PC-3 (cell line): ENCODE measurements around the gene RMI2. TPM values are rescaled to one million over a fixed set of nuclear protein-coding genes. Genes with fewer than 3 reads are reported as not detected.

Experiments used
- ATAC-seq: fragments of 200-7000 bp; cut with Tn5 transposase; 2 replicates; pipeline ENCODE4 v1.9.1; 2020; ENCODE audit warnings: mild to moderate bottlenecking, moderate library complexity
- BruUV-seq: library from RNA; stranded (reverse); fragments of 400-500 nt; replicated peaks from 2 replicates; lab custom pipeline; 2021; lab: Mats Ljungman, UMichigan
- CTCF ChIA-PET: fragments of 300-600 bp; sonication (Branson Sonifier 250); formaldehyde crosslinking; loops from one replicate; lab custom pipeline; 2022; ENCODE audit warnings: antibody characterized with exemption; lab: Charles Lee
- POLR2A ChIA-PET: fragments of 300-600 bp; sonication (Branson Sonifier 250); formaldehyde crosslinking; loops from one replicate; lab custom pipeline; 2022; ENCODE audit warnings: antibody characterized with exemption; ENCODE audit not compliant: unreplicated experiment; lab: Charles Lee
- DNase-seq: peaks from one replicate; pipeline ENCODE4 v3.0.0-alpha.2; 2015
- H2AFZ ChIP-seq: fragments of 300-600 bp; sonication (generic); 2 replicates; pipeline ENCODE4 v1.6.0; 2016; ENCODE audit warnings: antibody characterized with exemption, low read length
- H3F3A ChIP-seq: fragments of 300-600 bp; sonication (generic); one replicate; pipeline ENCODE4 v1.6.0; 2017; ENCODE audit warnings: antibody characterized with exemption, low read length, control low read depth, mild to moderate bottlenecking; ENCODE audit not compliant: unreplicated experiment
- H3K27ac ChIP-seq: fragments of 300-600 bp; sonication (generic); 2 replicates; pipeline ENCODE4 v1.5.1; 2016; ENCODE audit warnings: mild to moderate bottlenecking, low read length
- H3K27me3 ChIP-seq: fragments of 300-600 bp; sonication (generic); 2 replicates; pipeline ENCODE4 v1.6.1; 2016; ENCODE audit warnings: low read length, mixed read lengths
- H3K36me3 ChIP-seq: fragments of 300-600 bp; sonication (generic); 2 replicates; pipeline ENCODE4 v1.6.1; 2016; ENCODE audit warnings: low read depth, mixed run types, low read length, mixed read lengths
- H3K4me1 ChIP-seq: fragments of 300-600 bp; sonication (generic); 2 replicates; pipeline ENCODE4 v1.5.1; 2016; ENCODE audit warnings: low read length; ENCODE audit not compliant: insufficient read depth
- H3K4me2 ChIP-seq: fragments of 300-600 bp; sonication (generic); 2 replicates; pipeline ENCODE4 v1.6.0; 2016; ENCODE audit warnings: low read length
- H3K4me3 ChIP-seq: fragments of 300-600 bp; sonication (generic); 2 replicates; pipeline ENCODE4 v1.5.1; 2016; ENCODE audit warnings: mild to moderate bottlenecking, low read length, mixed read lengths
- H3K79me2 ChIP-seq: fragments of 300-600 bp; sonication (generic); 2 replicates; pipeline ENCODE4 v1.6.1; 2017; ENCODE audit warnings: low read length, mixed read lengths
- H3K9ac ChIP-seq: fragments of 300-600 bp; sonication (generic); 2 replicates; pipeline ENCODE4 v1.6.0; 2016; ENCODE audit warnings: mild to moderate bottlenecking, low read length
- H3K9me2 ChIP-seq: fragments of 300-600 bp; sonication (generic); replicated peaks from 2 replicates; pipeline ENCODE4 v1.6.1; 2016; ENCODE audit warnings: mixed run types, low read length, mixed read lengths
- H3K9me3 ChIP-seq: fragments of 300-600 bp; sonication (generic); 2 replicates; pipeline ENCODE4 v1.6.1; 2016; ENCODE audit warnings: low read length, mixed read lengths
- H4K20me1 ChIP-seq: fragments of 300-600 bp; sonication (generic); 2 replicates; pipeline ENCODE4 v1.6.1; 2016; ENCODE audit warnings: low read length, mixed read lengths
- EZH2 ChIP-seq: fragments of 300-600 bp; sonication (generic); IDR thresholded peaks from one replicate; pipeline ENCODE4 v1.6.1; 2017; ENCODE audit warnings: antibody characterized with exemption, mild to moderate bottlenecking, low read length; ENCODE audit not compliant: unreplicated experiment
- EZH2phosphoT487 ChIP-seq: fragments of 300-600 bp; sonication (generic); IDR thresholded peaks from 2 replicates; pipeline ENCODE4 v1.6.1; 2018; ENCODE audit warnings: mild to moderate bottlenecking, antibody characterized with exemption, low read length, borderline replicate concordance
- intact Hi-C: fragments of 100-400 bp; cut with micrococcal nuclease; formaldehyde crosslinking; loops from 2 replicates; pipeline ENCODE4 v1.9.0; 2023
- total RNA-seq: library from RNA; depleted of rRNA; stranded (reverse); fragments of >200 nt; gene quantifications from 2 replicates; pipeline ENCODE4 v1.2.3, GENCODE V29; 2014
- TF ChIP-seq, protein P1 (sequence below): fragments of 300-600 bp; sonication (generic); conservative IDR thresholded peaks from 2 replicates; pipeline ENCODE4 v1.5.1; 2017; ENCODE audit warnings: antibody characterized with exemption, low read depth, mild to moderate bottlenecking, low read length

RMI2 gene
- total RNA-seq, 1 experiment from 2014 or later, result 10.9 TPM

DNA sequence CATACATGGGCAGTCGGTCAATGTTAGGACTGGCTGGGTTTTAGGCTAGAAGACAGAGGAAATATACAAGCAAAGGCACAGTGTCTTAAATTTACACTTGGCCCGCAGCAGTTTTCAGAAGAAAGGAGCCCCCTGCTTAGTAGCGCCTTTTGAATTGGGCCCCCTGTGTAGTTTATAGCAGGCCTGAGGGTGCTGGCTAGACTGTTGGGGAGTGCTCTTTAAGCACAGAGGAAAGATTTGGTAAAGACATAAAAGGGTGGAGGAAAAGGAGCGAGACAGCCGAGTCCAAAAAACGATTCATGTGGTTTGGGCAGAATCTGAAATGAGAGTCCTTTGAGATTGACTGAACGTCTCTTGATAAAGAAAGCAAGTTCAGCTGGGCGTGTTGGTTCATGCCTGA lies 10.6 kb downstream of the RMI2 start:
- no peak for DNase-seq
- Histone ChIP-seq H3K4me2 (no peak overlapping the region), H3K9ac (no peak overlapping the region), H3K4me1 (peaks cover 47% of the 10 kb centered on the region), H3K9me3 (no peaks in the 10 kb centered on the region), H2AFZ (no peak overlapping the region), H3K79me2 (0 out of 2 replicates have a peak, but pooled peaks cover 11% of the 10 kb centered on the region), H3K36me3 (peaks cover 5% of the 10 kb centered on the region), H3K27ac (no peak overlapping the region), H3K27me3 (no peaks in the 10 kb centered on the region), H3K4me3 (no peak overlapping the region), H4K20me1 (no peaks in the 10 kb centered on the region), H3F3A (no peaks in the 10 kb centered on the region), H3K9me2 (no peaks in the 10 kb centered on the region)
- POLR2A ChIA-PET, result no interaction called here
- intact Hi-C loops, result loop anchor here (5.0 kb wide), 2 partner anchors 99 to 404 kb away; partner anchors contain the start of gene SOCS1
- TF ChIP-seq, protein P1, sequence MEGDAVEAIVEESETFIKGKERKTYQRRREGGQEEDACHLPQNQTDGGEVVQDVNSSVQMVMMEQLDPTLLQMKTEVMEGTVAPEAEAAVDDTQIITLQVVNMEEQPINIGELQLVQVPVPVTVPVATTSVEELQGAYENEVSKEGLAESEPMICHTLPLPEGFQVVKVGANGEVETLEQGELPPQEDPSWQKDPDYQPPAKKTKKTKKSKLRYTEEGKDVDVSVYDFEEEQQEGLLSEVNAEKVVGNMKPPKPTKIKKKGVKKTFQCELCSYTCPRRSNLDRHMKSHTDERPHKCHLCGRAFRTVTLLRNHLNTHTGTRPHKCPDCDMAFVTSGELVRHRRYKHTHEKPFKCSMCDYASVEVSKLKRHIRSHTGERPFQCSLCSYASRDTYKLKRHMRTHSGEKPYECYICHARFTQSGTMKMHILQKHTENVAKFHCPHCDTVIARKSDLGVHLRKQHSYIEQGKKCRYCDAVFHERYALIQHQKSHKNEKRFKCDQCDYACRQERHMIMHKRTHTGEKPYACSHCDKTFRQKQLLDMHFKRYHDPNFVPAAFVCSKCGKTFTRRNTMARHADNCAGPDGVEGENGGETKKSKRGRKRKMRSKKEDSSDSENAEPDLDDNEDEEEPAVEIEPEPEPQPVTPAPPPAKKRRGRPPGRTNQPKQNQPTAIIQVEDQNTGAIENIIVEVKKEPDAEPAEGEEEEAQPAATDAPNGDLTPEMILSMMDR, result no peak
- no peak for TF ChIP-seq EZH2
- TF ChIP-seq EZH2phosphoT487, result no peak
- BruUV-seq, result no TSS peak
- CTCF ChIA-PET, result no interaction called here
- no peak for ATAC-seq

DNA sequence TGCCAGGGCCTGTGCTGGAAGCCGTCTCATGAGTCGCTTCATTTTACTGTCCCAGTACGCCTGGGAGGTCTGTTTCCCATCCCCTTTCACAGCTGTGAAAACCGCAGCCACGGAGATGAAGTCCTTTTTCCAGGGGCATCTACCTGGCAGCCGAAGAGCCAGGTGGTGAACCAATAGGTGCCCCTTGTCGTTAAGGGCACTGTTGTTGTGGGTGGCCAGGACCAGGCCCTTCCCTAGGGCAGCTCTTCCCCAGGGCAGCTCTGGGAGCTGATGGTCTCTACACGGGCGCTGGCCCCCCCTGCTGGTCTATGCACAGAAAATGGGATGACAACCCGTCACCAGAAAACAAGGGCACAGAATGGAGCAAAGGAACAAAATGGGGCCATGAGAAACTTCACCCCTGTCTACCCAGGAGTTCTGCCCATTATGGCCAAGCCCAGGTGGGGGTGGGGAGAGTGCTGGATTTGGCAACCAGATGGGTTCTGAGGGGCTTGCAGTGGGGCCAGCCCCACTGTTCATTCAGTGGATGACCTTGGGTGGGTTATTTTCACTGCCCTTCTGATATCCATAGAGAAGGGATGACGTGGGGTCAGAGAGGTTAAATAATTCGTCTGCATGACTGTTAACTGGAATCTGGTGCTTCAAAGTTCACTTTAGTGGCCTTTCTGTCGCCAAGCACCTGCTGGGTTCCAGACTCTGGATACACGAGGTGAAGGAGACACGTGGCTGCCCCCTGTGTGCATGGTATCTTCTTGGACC lies 11.5 kb downstream of the RMI2 start:
- DNase-seq, result no peak
- no peaks in the 10 kb centered on the region for H3K9me3 ChIP-seq
- no peak for ATAC-seq
- H3K4me2 ChIP-seq, result peak overlapping the region; percentile 78
- no peaks in the 10 kb centered on the region for H3K27me3 ChIP-seq
- no peaks in the 10 kb centered on the region for H3F3A ChIP-seq
- peaks cover 41% of the 10 kb centered on the region for H3K4me1 ChIP-seq
- no TSS peak for BruUV-seq
- TF ChIP-seq EZH2, result no peak
- TF ChIP-seq, protein P1, result peak; percentile 64
- peak overlapping the region; percentile 96 for H3K27ac ChIP-seq
- H2AFZ ChIP-seq, result no peak overlapping the region
- peak overlapping the region; percentile 65 for H3K9ac ChIP-seq
- peaks cover 5% of the 10 kb centered on the region for H3K36me3 ChIP-seq
- intact Hi-C loops, result loop anchor here (5.0 kb wide), 2 partner anchors 99 to 404 kb away; partner anchors contain the start of gene SOCS1
- no peaks in the 10 kb centered on the region for H4K20me1 ChIP-seq
- ChIA-PET CTCF (interaction anchor here (0.6 kb wide), 1 partner anchor 207 kb away, joined by 3 read pairs; no protein-coding TSS in a partner anchor), POLR2A (no interaction called here)
- 0 out of 2 replicates have a peak, but pooled peaks cover 6% of the 10 kb centered on the region for H3K79me2 ChIP-seq
- peak overlapping the region; percentile 13; the same call in 1 of the 2 replicates for H3K4me3 ChIP-seq
- no peaks in the 10 kb centered on the region for H3K9me2 ChIP-seq

DNA sequence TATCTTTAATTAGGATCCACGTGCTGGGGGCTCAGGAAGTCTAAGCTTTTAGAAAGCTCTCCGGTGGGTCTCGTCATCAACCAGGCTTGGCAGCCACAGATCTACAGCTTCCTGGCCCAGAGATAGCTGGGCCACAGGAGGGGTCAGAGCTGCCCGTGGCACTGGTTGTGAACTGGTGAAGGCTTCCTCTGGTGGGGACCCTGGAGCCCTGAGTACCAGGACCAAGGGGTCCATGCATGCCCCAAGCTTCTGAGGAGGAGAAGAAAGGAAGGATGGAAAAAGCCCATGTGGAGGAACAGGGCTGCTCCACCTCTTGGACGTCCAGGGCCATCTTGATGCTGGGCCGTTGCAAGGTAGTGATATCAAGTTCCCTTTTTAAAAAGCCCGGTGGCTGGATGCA lies 13.3 kb downstream of the RMI2 start:
- TF ChIP-seq, protein P1, result no peak
- no peak for TF ChIP-seq EZH2phosphoT487
- TF ChIP-seq EZH2, result no peak
- H3K36me3 ChIP-seq, result no peaks in the 10 kb centered on the region
- ChIA-PET POLR2A (interaction anchor here (0.6 kb wide), 1 partner anchor 103 kb away, joined by 5 read pairs; no protein-coding TSS in a partner anchor), CTCF (no interaction called here)
- no peaks in the 10 kb centered on the region for H4K20me1 ChIP-seq
- H2AFZ ChIP-seq, result no peak overlapping the region
- no peaks in the 10 kb centered on the region for H3K9me3 ChIP-seq
- no peak for DNase-seq
- BruUV-seq, result no TSS peak
- peak overlapping the region; percentile 96 for H3K27ac ChIP-seq
- H3K9me2 ChIP-seq, result no peaks in the 10 kb centered on the region
- no peaks in the 10 kb centered on the region for H3K27me3 ChIP-seq
- H3K4me3 ChIP-seq, result no peak overlapping the region
- peak overlapping the region; percentile 78 for H3K4me2 ChIP-seq
- intact Hi-C loops, result loop anchor here (5.0 kb wide), 2 partner anchors 101 to 406 kb away; partner anchors contain the start of gene SOCS1
- H3K79me2 ChIP-seq, result no peaks in the 10 kb centered on the region
- peak overlapping the region; percentile 57 for H3K9ac ChIP-seq
- H3F3A ChIP-seq, result no peaks in the 10 kb centered on the region
- peaks cover 57% of the 10 kb centered on the region for H3K4me1 ChIP-seq
- ATAC-seq, result no peak
